Measurements from ENCODE around the gene CFLAR. TPM values are rescaled to one million over a fixed set of nuclear protein-coding genes. Genes with fewer than 3 reads are reported as not detected.

The CFLAR gene
- total and polyA plus RNA-seq, 2 of the 13 experiments (the other 11 are each of a cell fraction or from before 2014, with no cell fraction given), result 43.8 to 92.1 TPM

GRCh38 chr2:201204655-201205514 is 88.9 kb downstream of the CFLAR start (continued):
- TF ChIP-seq PBX2 (CRISPR knock-in tag; IDR thresholded peaks at IDR 0.05), result no peak
- TF ChIP-seq USF2 (IDR thresholded peaks at IDR 0.05; ENCODE audit: low read depth, low read length), result 0 out of 2 replicates have a peak, but pooled peaks have one; percentile 35
- peak; percentile 80 for TF ChIP-seq USF2 (CRISPR knock-in tag; IDR thresholded peaks at IDR 0.05; ENCODE audit: borderline replicate concordance)
- no peak for TF ChIP-seq IRF9 (CRISPR knock-in tag; IDR thresholded peaks at IDR 0.05; ENCODE audit: borderline replicate concordance)
- no peak for TF ChIP-seq GLI4 (CRISPR knock-in tag; IDR thresholded peaks at IDR 0.05; ENCODE audit: borderline replicate concordance)
- no peak for TF ChIP-seq JARID2 (CRISPR knock-in tag; IDR thresholded peaks at IDR 0.05; ENCODE audit: insufficient replicate concordance)
- TF ChIP-seq ZNF891 (CRISPR knock-in tag; IDR thresholded peaks at IDR 0.05), result peak; percentile 59; the same call in 1 of the 2 replicates
- TF ChIP-seq ASH2L (IDR thresholded peaks at IDR 0.05; ENCODE audit: insufficient read length, low read depth, low read length), result peak; percentile 100
- TF ChIP-seq NFYC (CRISPR knock-in tag; IDR thresholded peaks at IDR 0.05), result 0 out of 2 replicates have a peak, but pooled peaks have one; percentile 15
- TF ChIP-seq ZNF354B (CRISPR knock-in tag; IDR thresholded peaks at IDR 0.05), result peak; percentile 65; the same call in 1 of the 2 replicates
- TF ChIP-seq SETDB1 (CRISPR knock-in tag; IDR thresholded peaks at IDR 0.05; ENCODE audit: borderline replicate concordance), result no peak
- TF ChIP-seq ZNF574 (CRISPR knock-in tag; IDR thresholded peaks at IDR 0.05), result peak; percentile 54; the same call in 1 of the 2 replicates
- peak; percentile 89 for TF ChIP-seq POGZ (CRISPR knock-in tag; IDR thresholded peaks at IDR 0.05)
- TF ChIP-seq DPF2 (CRISPR knock-in tag; IDR thresholded peaks at IDR 0.05; ENCODE audit: borderline replicate concordance, low read depth), result peak; percentile 67
- TF ChIP-seq GPN1 (CRISPR knock-in tag; IDR thresholded peaks at IDR 0.05; ENCODE audit: borderline replicate concordance), result no peak
